Left renal cortex interstitium (tissue), 4 donors: ENCODE results near the gene PDE4B. TPM values are rescaled to one million over a fixed set of nuclear protein-coding genes. Genes with fewer than 3 reads are reported as not detected.
"Not testable (repeated sequence)": the region's sequence is repeated elsewhere in the genome, so short reads cannot be mapped to it uniquely, and the experiment has no call there.

Experiments
- DNase-seq, 4 donors: peaks; one replicate each; pipeline ENCODE4 v3.0.0-alpha.2; 2013; ENCODE audit warnings: low read depth in 4 of 4, low spot score in 2 of 4, missing footprints in 1 of 4
- polyA plus RNA-seq, 4 donors: library from polyadenylated mRNA; unstranded; fragments of 120-200 nt; gene quantifications; one replicate each; pipeline ENCODE4 v1.2.1, GENCODE V29; 2013; ENCODE audit not compliant: insufficient read length in 4 of 4

The PDE4B gene
- polyA plus RNA-seq, 4 donors, result 5.6 to 11.1 (median 8.7) TPM

DNA sequence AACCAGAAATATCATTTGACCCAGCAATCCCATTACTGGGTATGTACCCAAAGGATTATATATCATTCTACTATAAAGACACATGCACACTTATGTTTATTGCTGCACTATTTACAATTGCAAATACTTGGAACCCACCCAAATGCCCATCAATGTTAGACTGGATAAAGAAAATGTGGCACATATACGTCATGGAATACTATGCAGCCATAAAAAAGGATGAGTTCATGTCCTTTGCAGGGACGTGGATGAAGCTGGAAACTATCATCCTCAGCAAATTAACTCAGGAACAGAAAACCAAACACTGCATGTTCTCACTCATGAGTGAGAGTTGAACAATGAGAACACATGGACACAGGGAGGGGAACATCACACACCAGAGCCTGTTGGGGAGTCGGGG lies 85.6 kb downstream of the PDE4B start:
- not testable (repeated sequence) for DNase-seq

DNA sequence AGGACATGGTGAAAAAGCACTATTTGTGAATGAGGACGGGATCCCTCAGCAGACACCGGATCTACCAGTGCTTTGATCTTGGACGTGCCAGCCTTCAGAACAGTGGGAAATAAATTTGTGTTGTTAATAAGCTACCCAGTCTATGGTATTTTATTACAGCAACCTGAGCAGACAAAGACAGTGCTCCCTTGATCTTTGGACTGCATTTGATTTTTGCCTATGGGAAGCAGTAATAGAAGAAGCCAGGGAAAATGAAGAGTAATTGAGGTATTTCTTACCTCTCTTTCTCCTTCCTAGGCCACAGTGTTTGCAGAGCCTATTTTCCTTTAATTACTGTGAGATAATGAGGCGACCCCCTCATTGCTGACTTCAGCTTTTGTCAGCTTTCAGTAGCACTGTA lies 87.9 kb downstream of the PDE4B start:
- no peak for DNase-seq

DNA sequence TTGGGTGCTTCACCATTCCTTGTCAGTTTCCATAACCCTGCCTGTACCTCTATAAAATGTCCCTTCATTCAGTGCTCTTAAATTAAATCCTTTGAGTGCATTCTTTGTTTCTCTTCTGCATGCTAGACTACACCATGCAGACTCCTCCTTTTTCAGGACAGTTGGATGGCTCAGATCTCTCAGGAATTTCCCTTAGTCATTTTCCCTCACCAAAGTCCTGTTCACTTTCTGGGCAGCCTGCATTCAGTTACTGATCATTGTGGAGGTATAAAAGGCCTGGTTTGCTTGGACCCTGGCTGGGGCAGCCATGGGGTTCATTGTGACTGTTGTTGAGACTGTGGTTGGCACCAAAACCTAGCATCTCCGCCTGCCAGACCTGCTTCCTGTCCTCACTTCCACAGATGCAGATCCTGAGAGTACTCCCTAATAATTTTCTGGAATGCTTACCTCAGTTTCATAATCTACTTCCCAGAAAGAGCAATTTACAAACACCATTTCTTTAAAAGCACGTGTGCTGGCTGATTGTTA lies 88.4 kb downstream of the PDE4B start:
- no peak for DNase-seq

DNA sequence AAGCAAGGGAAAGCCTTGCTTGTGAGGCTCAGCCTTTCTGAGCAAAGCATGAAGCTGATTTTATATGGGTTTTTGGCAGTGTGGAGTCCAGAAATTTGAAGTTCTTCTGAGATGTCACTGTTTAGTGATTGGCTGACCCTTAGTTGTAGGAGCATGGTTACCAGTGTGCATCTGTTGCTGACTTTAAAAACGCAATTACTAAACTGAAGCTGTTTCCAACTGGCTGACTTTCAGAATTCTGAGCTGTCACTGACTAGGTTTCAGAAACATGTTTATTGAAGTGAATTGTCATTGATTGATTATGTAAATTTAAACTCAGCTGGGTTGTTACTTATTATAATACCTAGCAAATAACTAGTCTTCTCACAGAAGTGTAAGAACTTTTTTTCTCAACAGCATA lies 89.4 kb downstream of the PDE4B start:
- no peak for DNase-seq

DNA sequence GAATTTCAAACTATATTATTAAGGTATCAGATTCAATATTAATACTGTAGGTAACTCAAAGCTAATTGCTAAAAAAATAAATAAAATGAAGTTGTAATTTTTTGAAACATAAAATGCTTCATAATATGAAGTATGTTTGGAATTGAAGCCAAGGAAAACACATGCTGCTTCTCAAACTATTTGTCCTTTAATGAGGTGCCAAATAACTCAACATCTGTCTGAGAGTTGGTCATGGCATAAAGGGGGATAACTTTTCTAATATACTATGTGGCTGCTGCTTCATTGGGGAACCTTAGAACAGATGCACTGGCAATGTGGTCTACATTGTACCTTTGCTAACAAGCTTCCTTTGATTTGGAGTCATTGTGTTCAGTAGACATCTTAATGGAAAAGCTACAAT lies 96.7 kb downstream of the PDE4B start:
- no peak for DNase-seq

DNA sequence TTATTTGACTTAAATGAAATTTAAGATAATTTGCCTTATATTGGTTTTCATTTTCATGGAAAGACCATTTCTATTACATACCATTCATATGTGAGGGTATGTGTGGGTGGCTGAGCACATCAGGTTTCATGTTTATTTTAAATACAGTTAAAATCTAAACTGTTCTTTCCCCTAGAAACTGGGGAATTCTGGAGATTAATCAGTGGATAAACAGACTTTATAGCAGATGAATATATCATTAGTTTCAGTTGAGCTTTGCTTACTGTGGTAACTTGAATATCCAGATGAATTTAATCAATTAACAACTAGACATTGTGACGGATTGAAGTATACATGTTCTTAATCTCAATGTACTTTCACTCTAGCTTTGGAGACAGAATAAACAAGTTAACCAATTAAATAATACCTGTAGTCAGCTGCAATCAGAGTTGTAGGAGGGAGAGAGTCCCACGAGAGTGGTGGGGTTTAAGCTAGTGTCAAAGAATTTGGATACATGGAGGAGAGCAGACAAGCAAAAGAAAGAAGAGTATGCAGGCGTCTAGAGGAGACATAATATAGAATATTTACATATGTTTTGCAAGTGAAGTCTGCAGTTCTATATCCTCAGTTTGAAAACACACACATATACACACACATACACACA lies 97.6 kb downstream of the PDE4B start:
- no peak for DNase-seq

DNA sequence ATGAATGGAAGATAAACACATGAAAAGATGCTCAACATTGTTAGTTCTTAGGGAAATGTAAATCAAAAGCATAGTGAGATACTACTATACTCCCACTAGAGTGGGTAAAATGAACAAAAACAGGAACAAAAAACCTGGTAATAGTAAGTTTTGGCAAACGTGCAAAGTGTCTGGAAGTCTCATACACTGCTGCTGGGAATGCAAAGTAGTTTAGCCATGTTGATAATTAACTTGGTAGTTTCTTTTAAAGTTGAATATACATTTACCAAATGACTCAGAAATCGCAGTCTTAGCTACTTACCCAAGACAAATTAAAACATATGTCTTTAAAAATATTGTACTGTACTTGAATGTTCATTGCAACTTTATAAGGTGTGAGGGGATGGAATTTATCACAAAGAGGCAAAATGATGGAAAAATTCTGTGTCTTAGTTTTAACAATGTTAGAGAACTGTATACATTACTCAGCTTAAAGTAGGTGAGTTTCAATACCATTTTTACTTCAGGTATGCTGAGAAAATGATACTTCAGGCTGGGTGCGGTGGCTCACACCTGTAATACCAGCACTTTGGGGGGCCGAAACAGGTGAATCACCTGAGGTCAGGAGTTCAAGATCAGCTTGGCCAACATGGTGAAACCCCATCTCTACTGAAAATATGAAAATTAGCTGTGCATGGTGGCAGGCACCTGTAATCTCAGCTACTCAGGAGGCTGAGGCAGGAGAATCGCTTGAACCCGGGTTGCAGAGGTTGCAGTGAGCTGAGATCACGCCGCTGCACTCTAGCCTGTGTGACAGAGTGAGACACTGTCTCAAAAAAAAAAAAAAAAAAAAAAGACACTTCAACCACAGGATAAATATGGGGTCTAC lies 102.3 kb downstream of the PDE4B start:
- no peak for DNase-seq

DNA sequence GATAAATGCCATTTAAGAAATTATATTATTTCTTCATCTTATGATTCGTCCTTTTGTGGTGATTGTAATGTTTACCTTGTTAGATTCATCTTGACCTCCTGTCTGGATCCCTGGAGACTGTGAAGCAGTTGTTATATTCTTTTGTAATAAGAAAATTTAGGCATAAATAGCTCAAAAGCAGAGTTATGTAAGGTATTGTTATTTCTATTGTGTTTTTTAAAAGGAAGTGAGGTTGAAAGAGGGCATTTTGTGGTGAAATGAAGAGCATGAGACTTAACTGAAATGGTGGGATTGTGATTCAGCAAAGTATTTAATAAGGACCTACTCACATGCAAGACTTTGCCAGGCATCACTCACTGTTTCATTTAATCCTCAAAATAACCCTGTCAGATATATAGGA lies 104.0 kb downstream of the PDE4B start:
- no peak for DNase-seq

DNA sequence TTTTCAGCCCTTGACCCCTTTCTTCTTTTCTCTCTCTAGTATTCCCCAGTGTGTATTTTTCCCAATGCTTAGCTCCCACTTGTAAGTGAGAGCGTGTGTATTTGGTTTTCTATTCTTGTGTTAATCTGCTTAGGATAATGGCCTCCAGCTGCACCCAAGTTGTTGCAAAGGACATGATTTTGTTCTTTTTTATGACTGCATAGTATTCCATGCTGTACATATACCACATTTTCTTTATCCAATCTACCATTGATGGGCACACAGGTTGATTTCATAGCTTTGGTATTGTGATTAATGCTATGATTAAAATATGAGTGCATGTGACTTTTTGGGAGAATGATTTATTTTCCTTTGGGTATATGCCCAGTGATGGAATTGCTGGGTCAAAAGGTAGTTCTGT lies 104.8 kb downstream of the PDE4B start:
- no peak for DNase-seq

DNA sequence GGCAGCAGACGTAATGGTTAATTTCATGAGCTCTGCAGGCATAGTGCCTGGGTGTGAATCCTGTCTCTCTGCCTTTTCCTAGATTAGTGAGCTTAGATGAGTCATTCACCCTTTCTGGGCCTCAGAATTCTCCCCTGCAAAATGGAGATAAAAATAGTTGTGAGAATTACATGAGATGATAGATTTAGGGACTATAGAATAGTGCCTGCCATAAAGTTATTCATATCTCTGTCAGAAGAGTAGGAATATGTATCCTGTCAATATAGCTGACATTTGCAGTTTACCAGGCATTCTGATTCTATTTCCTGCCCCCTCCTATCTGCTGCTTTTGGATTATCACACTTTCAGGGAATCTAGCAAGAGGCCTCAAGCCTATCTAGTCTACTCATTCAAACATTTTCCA lies 112.0 kb downstream of the PDE4B start:
- DNase-seq, result no peak

DNA sequence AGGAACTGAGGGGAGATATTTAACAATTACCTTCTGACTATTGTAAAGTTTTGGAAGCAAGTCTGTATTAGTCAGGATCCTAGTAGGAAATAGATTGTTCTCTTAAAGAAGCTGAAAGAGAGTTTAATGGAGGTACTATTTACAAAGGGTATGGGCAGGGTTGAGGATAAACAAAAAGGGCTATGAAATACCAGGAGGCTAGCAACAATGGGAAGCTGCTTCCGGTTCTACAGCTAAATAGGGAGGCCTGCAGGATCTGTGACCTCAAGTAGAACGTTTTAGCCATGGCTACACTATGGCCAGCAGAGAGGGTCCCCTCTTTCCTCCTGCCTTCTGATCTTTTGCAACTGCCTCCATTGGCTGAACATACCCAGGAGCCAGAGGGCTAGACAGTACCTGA lies 117.7 kb downstream of the PDE4B start:
- DNase-seq, result no peak

DNA sequence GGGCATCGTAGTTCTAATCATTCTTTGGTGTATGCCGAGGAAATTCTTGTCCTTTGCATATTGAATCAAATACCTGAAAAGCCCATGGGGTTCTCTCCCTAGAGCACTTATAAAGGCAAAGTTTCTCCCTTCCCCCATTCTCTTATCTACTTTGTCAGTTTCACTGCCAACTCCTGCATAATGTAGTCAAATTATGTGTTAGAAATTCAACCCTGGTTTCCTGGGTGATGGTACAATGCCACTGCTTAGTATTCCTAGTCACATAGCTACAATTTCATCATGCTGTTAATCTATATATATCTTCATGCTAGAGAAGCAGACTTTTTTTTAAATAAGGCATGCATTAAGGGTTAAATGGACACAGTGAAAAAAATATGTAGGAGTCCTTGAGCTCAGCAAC lies 119.0 kb downstream of the PDE4B start:
- no peak for DNase-seq

DNA sequence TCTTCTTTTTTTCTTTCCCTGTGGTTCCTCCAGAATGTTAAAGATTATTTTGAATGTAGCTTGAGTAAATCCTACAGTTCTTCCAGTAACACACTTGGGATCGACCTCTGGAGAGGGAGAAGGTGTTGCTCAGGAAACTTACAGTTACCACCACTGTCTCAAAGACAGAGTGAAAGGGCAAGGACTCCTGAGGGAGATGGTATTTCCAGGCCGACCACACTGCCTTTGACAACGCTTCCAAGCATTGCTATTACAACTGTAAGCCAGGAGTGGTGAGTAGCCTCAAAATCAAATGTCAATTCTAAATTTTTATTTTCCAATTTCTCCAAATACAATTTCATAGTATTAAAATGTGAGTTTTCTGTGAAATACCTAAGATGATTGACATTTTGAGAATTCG lies 125.9 kb downstream of the PDE4B start:
- DNase-seq, result no peak

DNA sequence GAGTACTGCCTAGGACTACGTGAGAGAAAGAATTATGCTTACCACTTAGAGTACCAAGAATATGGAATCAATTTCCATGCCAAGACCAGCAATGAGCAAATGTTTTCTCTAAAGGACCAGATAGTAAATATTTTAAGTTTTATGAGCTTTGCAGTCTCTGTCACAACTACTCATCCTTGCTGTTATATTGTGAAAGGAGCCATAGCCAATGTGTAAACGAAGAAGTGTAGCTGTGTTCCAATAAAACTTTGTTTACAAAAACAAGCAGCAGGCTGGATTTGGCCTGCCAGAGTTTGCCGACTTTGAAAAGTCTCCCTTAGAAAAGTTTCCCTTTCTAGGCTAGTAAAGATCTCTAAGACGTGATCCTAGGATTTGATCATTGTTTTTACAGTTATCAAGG lies 128.8 kb downstream of the PDE4B start:
- no peak for DNase-seq

DNA sequence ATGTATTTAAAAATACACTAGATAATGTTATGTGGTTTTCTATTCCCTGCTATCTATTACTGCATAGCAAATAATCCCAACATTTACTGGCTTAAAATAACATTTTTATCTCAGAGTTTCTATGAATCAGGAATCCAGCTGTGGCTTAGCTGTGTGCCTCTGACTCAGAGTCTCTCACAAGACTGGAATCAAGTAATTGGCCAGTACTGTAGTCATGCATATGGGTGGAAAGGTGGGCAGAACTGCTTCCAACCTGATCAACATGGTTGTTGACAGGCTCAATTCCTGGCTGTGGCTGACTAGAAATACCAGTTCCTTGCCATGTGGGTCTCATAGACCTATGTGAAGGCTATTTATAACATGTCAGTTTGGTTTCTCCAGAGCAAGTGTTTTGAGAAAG lies 131.8 kb downstream of the PDE4B start:
- no peak for DNase-seq

DNA sequence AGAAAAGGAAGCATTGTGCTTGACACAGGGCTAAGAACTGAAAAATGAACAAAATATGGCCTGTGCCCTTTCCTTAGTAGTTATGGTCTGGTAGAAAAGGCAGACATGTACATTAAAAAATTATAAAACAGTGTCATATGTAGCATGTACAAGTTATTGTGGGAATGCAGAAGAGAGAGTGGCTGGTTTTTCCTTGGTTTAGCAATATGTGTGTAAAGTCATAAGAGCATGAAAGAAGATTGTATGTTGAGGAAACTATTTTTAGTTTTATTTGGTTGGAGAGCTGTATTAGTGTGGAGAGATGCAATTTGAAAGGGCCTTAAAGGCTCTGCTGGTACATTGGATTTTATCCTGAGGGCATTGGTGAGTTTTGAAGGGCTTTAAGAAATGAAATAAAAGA lies 145.8 kb downstream of the PDE4B start:
- no peak for DNase-seq

DNA sequence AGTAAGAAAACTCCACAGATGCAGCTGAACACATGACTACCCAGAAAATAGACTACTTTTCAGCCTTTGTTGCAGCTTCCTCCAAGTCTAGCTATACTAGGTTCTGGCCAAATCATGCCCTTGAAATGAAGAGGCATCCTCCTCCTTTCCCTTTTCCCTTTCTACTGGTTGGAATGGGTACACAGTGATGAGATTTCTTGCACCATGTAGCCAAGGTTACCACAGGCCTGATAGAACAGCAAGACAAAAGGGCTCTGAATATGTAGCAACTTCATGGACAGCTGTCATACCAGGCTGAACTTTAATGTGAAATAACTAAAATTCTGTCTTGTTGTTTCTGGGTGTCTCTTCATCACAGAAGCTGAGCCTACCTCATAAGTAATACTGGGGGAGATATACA lies 146.5 kb downstream of the PDE4B start:
- DNase-seq, result no peak

DNA sequence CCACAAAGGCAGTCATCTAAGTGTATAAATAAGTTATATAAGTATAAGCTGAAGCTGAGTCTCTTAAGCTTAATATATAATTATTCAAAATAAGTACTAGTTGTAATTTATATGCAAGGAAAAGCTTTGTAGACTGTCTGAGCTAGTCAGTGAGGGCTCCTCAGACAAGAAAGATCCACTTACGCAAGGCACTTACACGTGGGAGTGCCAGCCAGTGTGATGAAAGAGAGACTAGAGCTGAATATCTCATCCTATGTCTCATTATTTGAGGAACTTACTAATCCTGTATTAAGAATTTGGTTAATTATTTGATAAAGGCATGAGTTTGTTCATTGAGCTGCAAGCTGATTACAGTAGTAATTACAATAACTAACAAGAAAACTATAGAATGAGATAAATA lies 146.9 kb downstream of the PDE4B start:
- DNase-seq, result no peak

DNA sequence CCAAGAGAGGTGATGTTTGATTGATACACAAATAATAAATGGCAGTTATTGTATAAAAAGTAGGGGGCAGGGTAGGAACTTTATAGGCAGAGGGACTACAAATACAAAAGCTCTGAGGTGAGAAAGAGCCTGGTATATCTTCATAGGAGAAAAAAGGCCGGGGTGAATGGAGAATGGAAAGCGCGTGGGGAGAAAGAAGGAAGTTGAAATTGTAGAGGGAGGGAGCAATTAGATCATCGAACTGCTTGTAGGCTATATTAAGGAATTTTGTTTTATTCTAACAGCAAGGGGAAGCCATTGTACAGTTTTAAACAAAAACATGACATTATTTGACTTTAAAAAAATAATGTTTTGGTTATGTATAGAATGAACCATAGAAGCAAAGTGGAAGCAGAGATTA lies 147.4 kb downstream of the PDE4B start:
- DNase-seq, result no peak

DNA sequence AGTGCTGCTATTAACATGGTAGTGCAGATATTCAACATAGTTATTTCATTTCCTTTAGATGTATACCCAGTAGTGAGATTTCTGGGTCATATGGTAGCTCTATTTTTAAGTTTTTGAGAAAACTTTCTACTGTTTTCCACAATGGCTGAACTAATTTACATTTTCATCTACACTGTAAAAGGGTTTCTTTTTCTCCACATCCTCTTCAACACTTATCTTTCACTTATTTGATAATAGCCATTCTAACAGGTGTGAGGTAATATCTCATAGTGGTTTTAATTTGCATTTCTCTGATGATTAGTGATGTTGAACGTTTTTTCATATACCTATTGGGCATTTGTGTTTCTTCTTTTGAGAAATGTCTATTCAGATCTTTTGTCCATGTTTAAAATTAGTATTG lies 149.8 kb downstream of the PDE4B start:
- no peak for DNase-seq

DNA sequence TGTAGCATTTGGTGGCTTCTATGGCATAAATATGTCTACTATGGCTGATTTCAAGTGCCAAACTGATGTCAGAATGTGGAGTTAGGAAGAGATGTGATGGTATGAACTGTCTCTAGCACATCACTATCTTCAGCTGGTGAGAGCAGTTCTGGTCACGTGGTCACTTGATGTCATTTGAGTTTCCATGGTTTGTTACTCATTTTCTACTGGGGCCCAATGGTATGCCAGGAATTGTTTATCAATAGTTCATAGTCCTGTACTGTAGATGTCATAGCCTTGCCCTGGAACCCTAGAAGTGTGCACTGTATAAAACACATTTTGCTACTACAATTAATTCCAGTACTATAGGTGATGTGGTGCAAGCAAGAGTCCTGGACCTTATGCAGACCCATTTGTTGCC lies 153.7 kb downstream of the PDE4B start:
- DNase-seq, result no peak

DNA sequence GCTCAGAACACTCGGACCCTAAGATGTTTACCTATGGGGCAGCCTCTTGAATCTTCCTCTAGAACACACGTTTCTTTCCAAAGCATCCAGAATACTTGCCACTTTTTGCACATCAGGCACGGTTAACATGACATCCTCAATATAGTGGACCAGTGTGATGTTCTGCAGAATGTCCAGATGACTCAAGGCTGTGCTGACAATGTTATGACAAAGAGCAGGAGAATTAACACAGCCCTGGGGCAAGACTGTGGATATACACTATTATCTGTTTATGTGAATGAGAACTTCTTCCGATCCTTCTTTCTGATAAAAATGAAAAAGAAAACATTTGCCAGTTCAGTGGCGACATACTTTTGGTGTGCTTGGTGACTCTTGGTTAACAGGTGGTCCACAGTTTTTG lies 154.3 kb downstream of the PDE4B start:
- no peak for DNase-seq
